Metanephros (tissue), 2 donors: ENCODE data around the gene TULP4. TPM values are rescaled to one million over a fixed set of nuclear protein-coding genes. Genes with fewer than 3 reads are reported as not detected.

Experiments used
- small RNA-seq: library from RNA; depleted of rRNA; stranded (forward); fragments of <200 nt; gene quantifications from one replicate; pipeline ENCODE3, GENCODE V24; 2014; ENCODE audit warnings: low replicate concordance
- total RNA-seq: library from RNA; depleted of rRNA; stranded (reverse); fragments of >200 nt; gene quantifications from one replicate; pipeline ENCODE4 v1.2.3, GENCODE V29; 2014

Gene TULP4, protein sequence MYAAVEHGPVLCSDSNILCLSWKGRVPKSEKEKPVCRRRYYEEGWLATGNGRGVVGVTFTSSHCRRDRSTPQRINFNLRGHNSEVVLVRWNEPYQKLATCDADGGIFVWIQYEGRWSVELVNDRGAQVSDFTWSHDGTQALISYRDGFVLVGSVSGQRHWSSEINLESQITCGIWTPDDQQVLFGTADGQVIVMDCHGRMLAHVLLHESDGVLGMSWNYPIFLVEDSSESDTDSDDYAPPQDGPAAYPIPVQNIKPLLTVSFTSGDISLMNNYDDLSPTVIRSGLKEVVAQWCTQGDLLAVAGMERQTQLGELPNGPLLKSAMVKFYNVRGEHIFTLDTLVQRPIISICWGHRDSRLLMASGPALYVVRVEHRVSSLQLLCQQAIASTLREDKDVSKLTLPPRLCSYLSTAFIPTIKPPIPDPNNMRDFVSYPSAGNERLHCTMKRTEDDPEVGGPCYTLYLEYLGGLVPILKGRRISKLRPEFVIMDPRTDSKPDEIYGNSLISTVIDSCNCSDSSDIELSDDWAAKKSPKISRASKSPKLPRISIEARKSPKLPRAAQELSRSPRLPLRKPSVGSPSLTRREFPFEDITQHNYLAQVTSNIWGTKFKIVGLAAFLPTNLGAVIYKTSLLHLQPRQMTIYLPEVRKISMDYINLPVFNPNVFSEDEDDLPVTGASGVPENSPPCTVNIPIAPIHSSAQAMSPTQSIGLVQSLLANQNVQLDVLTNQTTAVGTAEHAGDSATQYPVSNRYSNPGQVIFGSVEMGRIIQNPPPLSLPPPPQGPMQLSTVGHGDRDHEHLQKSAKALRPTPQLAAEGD (N-terminal part only)
- 160 TPM for total RNA-seq

GRCh38 chr6:158312165-158312564, at the start of gene TULP4:
TULP4 (plus strand) TSS chr6:158312465; CDS start chr6:158314017, 1,552 bp downstream.

GRCh38 chr6:158559895-158560835, 247.9 kb downstream of the TULP4 start, which contains the start of gene TMEM181:
TMEM181 (plus strand) TSS chr6:158560091; CDS start chr6:158560225, 134 bp downstream.

Small RNA genes within 50 kb of the gene (small RNA-seq; reads per million reads assigned to genes)
- not detected for gene RN7SL173P

Other genes starting within 250 kb of the TULP4 start
- 10.1 TPM for gene SERAC1, start 144.2 kb upstream of the TULP4 start, total RNA-seq
- gene GTF2H5, start 144.1 kb upstream of the TULP4 start, total RNA-seq = 4.1 TPM
- gene TMEM181, start 247.6 kb downstream of the TULP4 start, total RNA-seq = 16.8 TPM